ENCODE measurements around the gene FGF3.

Gene FGF3

DNA sequence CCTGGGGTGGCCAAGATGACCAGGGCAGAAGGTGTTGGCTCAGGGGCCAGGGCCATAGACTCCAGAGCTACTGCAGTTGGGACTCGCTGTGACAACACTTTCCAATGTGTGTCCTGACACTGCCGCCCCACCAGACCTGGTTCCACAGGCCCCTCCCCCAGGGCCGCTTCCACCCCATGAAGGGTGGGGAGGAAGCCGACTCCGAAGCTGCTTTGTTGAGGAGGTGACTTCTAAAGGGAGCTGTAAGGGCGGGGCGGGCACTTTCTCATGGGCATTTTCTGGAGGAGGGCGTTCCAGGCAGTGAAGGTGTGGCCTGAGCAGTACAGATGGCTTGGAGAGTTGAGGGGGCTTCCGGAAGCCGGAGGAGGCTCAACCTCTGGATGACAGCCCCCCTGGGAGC lies 6.3 kb downstream of the FGF3 start:
- H3K4me3 ChIP-seq (ENCODE audit: insufficient read depth, low read length, poor library complexity, severe bottlenecking): no peak overlapping the region
- no peaks in the 10 kb centered on the region for H3K9me3 ChIP-seq (ENCODE audit: insufficient read depth, low read length)
- H3K4me2 ChIP-seq (ENCODE audit: low read depth, low read length, poor library complexity, severe bottlenecking): no peak overlapping the region
- H3K27ac ChIP-seq (ENCODE audit: low read depth, low read length): no peak overlapping the region
- H3K27me3 ChIP-seq (ENCODE audit: low read length): no peaks in the 10 kb centered on the region
- H4K20me1 ChIP-seq (ENCODE audit: low read depth, low read length): no peaks in the 10 kb centered on the region
- no peaks in the 10 kb centered on the region for H3K36me3 ChIP-seq (ENCODE audit: low read length)
- H3K9ac ChIP-seq (ENCODE audit: low read length): no peak overlapping the region
- H3K79me2 ChIP-seq (ENCODE audit: insufficient read depth, low read length): no peaks in the 10 kb centered on the region
- TF ChIP-seq, protein P1, sequence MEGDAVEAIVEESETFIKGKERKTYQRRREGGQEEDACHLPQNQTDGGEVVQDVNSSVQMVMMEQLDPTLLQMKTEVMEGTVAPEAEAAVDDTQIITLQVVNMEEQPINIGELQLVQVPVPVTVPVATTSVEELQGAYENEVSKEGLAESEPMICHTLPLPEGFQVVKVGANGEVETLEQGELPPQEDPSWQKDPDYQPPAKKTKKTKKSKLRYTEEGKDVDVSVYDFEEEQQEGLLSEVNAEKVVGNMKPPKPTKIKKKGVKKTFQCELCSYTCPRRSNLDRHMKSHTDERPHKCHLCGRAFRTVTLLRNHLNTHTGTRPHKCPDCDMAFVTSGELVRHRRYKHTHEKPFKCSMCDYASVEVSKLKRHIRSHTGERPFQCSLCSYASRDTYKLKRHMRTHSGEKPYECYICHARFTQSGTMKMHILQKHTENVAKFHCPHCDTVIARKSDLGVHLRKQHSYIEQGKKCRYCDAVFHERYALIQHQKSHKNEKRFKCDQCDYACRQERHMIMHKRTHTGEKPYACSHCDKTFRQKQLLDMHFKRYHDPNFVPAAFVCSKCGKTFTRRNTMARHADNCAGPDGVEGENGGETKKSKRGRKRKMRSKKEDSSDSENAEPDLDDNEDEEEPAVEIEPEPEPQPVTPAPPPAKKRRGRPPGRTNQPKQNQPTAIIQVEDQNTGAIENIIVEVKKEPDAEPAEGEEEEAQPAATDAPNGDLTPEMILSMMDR (IDR thresholded peaks at IDR 0.05; ENCODE audit: insufficient read depth, low read length, poor library complexity, severe bottlenecking): no peak
- no peak for TF ChIP-seq EZH2phosphoT487 (conservative IDR thresholded peaks at IDR 0.05; ENCODE audit: low read length)
- H2AFZ ChIP-seq (ENCODE audit: low read depth, low read length, severe bottlenecking): no peak overlapping the region
- H3K9me2 ChIP-seq (replicated peaks; ENCODE audit: insufficient read depth, low read length): no peaks in the 10 kb centered on the region
- no peaks in the 10 kb centered on the region for H3F3A ChIP-seq (ENCODE audit: insufficient read depth)

DNA sequence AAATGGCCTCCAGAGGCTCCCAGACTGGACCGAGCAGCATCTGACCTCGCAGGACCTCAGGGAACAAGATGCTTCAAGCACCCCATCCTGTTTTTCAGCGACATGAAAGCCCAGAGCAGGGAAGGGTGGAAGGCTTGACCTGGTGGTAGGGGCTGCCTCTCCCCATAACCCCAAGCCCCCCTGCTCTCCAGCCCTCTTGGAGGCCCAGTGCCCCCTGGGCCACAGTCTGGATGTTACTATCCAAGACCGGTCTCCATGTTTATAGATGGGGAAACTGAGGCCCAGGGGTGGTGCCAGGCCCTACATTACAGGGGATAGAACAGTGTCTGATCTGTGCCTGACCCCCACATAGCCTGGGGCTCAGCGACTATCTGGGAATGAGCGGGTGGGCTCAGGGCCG lies 7.0 kb downstream of the FGF3 start:
- no peaks in the 10 kb centered on the region for H4K20me1 ChIP-seq (ENCODE audit: low read depth, low read length)
- H3K79me2 ChIP-seq (ENCODE audit: insufficient read depth, low read length): no peaks in the 10 kb centered on the region
- TF ChIP-seq, protein P1 (IDR thresholded peaks at IDR 0.05; ENCODE audit: insufficient read depth, low read length, poor library complexity, severe bottlenecking): no peak
- no peak for TF ChIP-seq EZH2phosphoT487 (conservative IDR thresholded peaks at IDR 0.05; ENCODE audit: low read length)
- H3K9me2 ChIP-seq (replicated peaks; ENCODE audit: insufficient read depth, low read length): no peaks in the 10 kb centered on the region
- no peaks in the 10 kb centered on the region for H3K27me3 ChIP-seq (ENCODE audit: low read length)
- no peak overlapping the region for H3K4me2 ChIP-seq (ENCODE audit: low read depth, low read length, poor library complexity, severe bottlenecking)
- no peaks in the 10 kb centered on the region for H3F3A ChIP-seq (ENCODE audit: insufficient read depth)
- no peak overlapping the region for H3K9ac ChIP-seq (ENCODE audit: low read length)
- no peak overlapping the region for H3K27ac ChIP-seq (ENCODE audit: low read depth, low read length)
- H3K36me3 ChIP-seq (ENCODE audit: low read length): no peaks in the 10 kb centered on the region
- no peak overlapping the region for H3K4me3 ChIP-seq (ENCODE audit: insufficient read depth, low read length, poor library complexity, severe bottlenecking)
- H2AFZ ChIP-seq (ENCODE audit: low read depth, low read length, severe bottlenecking): no peak overlapping the region
- H3K9me3 ChIP-seq (ENCODE audit: insufficient read depth, low read length): no peaks in the 10 kb centered on the region

DNA sequence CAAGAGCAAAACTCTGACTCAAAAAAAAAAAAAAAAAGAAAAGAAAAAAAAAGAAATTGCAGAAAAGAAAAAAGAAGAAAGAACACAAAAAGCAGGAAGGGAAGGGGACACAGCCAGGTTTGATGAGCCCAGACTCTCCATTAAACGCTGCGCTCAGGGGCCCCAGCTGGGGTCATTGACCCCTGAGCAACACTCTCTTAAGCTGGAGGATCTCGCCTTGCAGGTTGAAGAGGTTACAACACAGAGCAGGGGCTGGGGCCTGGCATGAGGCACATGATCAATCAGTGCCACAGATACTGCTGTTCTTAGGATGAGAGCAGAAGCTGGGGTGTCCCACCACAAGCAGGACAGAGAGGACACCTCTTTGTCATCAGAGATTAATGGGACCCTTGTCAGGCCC lies 7.8 kb downstream of the FGF3 start:
- no peaks in the 10 kb centered on the region for H3K9me3 ChIP-seq (ENCODE audit: insufficient read depth, low read length)
- no peaks in the 10 kb centered on the region for H3K79me2 ChIP-seq (ENCODE audit: insufficient read depth, low read length)
- no peak overlapping the region for H3K9ac ChIP-seq (ENCODE audit: low read length)
- no peaks in the 10 kb centered on the region for H3F3A ChIP-seq (ENCODE audit: insufficient read depth)
- no peaks in the 10 kb centered on the region for H3K36me3 ChIP-seq (ENCODE audit: low read length)
- no peak overlapping the region for H2AFZ ChIP-seq (ENCODE audit: low read depth, low read length, severe bottlenecking)
- no peak for TF ChIP-seq EZH2phosphoT487 (conservative IDR thresholded peaks at IDR 0.05; ENCODE audit: low read length)
- TF ChIP-seq, protein P1 (IDR thresholded peaks at IDR 0.05; ENCODE audit: insufficient read depth, low read length, poor library complexity, severe bottlenecking): no peak
- H3K4me3 ChIP-seq (ENCODE audit: insufficient read depth, low read length, poor library complexity, severe bottlenecking): no peak overlapping the region
- no peaks in the 10 kb centered on the region for H3K27me3 ChIP-seq (ENCODE audit: low read length)
- no peak overlapping the region for H3K27ac ChIP-seq (ENCODE audit: low read depth, low read length)
- no peaks in the 10 kb centered on the region for H3K9me2 ChIP-seq (replicated peaks; ENCODE audit: insufficient read depth, low read length)
- H4K20me1 ChIP-seq (ENCODE audit: low read depth, low read length): no peaks in the 10 kb centered on the region
- no peak overlapping the region for H3K4me2 ChIP-seq (ENCODE audit: low read depth, low read length, poor library complexity, severe bottlenecking)

Measured in SU-DHL-6 (cell line).